ENCODE data around the gene CD96. TPM values are rescaled to one million over a fixed set of nuclear protein-coding genes. Genes with fewer than 3 reads are reported as not detected.

Gene CD96
- total and polyA plus RNA-seq, 12 donors: 0.22 to 5.6 (median 0.90) TPM; not detected in 1

DNA sequence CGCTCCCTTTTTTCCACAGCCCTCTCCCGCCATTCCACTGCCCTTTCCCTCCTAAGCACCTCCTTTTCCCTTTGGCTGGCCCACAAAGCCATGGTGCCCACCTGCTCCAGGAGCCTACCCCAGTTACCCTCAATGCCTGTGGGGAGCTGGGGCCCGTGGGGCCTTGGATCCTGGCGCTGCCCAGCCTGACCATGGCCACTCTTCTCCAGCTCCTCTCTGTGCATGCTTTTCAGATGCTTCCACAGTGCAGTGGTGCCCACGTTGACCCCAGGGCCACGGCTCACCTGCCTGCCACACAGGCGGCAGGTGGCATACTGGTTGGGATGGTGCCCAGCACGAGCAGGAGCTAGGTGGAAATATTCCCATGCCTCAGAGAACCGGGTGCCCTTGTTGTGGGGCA lies 51.7 kb downstream of the CD96 start:
- no peak for DNase-seq
- Histone ChIP-seq H3K27ac (no peak overlapping the region), H3K36me3 (replicated peaks in 1 of 2) (no peaks in the 10 kb centered on the region), H3K4me3 (no peak overlapping the region), H3K9me3 (replicated peaks in 1 of 3) (no peaks in the 10 kb centered on the region), H3K27me3 (no peaks in the 10 kb centered on the region), H3K4me1 (replicated peaks in 1 of 2) (no peaks in the 10 kb centered on the region)
- intact Hi-C loops (cut with DNase I): no loop called here
- 85 to 89% (median 87%) methylated on average over 5 to 9 of the region's 9 CpGs for WGBS, 4 donors
- TF ChIP-seq POLR2A (IDR thresholded peaks at IDR 0.05) (no peak), CTCF (IDR thresholded peaks at IDR 0.05) (no peak)

GRCh38 chr3:111594205-111594604 lies 52.2 kb downstream of the CD96 start:
- Histone ChIP-seq H3K27ac (no peak overlapping the region), H3K36me3 (replicated peaks in 1 of 2) (no peaks in the 10 kb centered on the region), H3K27me3 (no peaks in the 10 kb centered on the region), H3K9me3 (replicated peaks in 1 of 3) (no peaks in the 10 kb centered on the region), H3K4me1 (replicated peaks in 1 of 2) (no peaks in the 10 kb centered on the region), H3K4me3 (no peak overlapping the region)
- WGBS, 4 donors: 74 to 85% (median 83%) methylated on average over 2 of the region's 2 CpGs
- TF ChIP-seq CTCF (IDR thresholded peaks at IDR 0.05): no peak
- TF ChIP-seq POLR2A (IDR thresholded peaks at IDR 0.05): no peak
- DNase-seq: no peak
- intact Hi-C loops (cut with DNase I): no loop called here

DNA sequence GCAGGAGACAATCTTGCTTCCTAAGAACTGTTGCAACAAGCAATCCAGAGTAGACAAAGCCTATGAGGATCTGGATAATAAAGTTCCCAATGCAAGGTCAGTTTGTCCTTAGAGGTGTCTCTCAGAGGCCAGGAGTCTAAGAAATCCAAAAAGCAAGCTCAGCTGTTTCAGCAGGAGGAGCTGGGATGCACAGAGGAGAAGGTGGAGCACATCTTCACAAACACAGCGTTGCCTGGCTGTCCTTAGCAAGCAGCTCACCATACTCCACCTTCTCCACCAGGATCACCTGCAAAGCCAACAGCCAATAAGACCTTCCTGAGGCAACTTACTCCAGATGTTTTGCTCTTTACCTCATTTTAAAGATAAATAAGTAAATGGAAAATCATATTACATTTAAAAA lies 52.8 kb downstream of the CD96 start:
- TF ChIP-seq POLR2A (IDR thresholded peaks at IDR 0.05) (no peak), CTCF (IDR thresholded peaks at IDR 0.05) (no peak)

GRCh38 chr3:111595232-111595631 lies 53.2 kb downstream of the CD96 start, which contains the start of gene ZBED2:
ZBED2 (minus strand) TSS chr3:111595346; CDS start chr3:111594201, 1,145 bp downstream.
- intact Hi-C loops (cut with DNase I): no loop called here
- H3K4me1 ChIP-seq (replicated peaks in 1 of 2): no peaks in the 10 kb centered on the region
- TF ChIP-seq CTCF (IDR thresholded peaks at IDR 0.05) (no peak), POLR2A (IDR thresholded peaks at IDR 0.05) (no peak)
- no peak within 1 kb of the TSS for H3K4me3 ChIP-seq
- WGBS, 4 donors: 77 to 87% (median 84%) methylated on average over 2 of the region's 2 CpGs
- no peaks in the 10 kb centered on the region for H3K36me3 ChIP-seq (replicated peaks in 1 of 2)
- no peak within 1 kb of the TSS for H3K27ac ChIP-seq
- no peaks in the 10 kb centered on the region for H3K9me3 ChIP-seq (replicated peaks in 1 of 3)
- no peaks in the 10 kb centered on the region for H3K27me3 ChIP-seq
- no peak for DNase-seq

More for the DNA sequence above, 52.8 kb downstream of the CD96 start:
- Histone ChIP-seq H3K4me3 (no peak overlapping the region), H3K27ac (no peak overlapping the region), H3K36me3 (replicated peaks in 1 of 2) (no peaks in the 10 kb centered on the region), H3K27me3 (no peaks in the 10 kb centered on the region), H3K9me3 (replicated peaks in 1 of 3) (no peaks in the 10 kb centered on the region), H3K4me1 (replicated peaks in 1 of 2) (no peaks in the 10 kb centered on the region)
- 0 to 2% (median 0%) methylated on average over 1 of the region's 1 CpG for WGBS, 4 donors
- intact Hi-C loops (cut with DNase I): no loop called here
- DNase-seq: no peak

Data from adrenal gland (tissue), 12 donors.